Stimulated activated CD4-positive, alpha-beta T cell treated with anti-CD3 and anti-CD28 coated beads, Interleukin-1b, Interleukin-23, amount 100 ng/mL, for 1 hour (primary cell): Measurements from ENCODE around the gene TACR2.

Experiments used
- DNase-seq, 2 donors: peaks; one replicate each; pipeline ENCODE4 v3.0.0-alpha.2; 2020; ENCODE audit warnings: low read depth in 2 of 2

TACR2 gene

DNA sequence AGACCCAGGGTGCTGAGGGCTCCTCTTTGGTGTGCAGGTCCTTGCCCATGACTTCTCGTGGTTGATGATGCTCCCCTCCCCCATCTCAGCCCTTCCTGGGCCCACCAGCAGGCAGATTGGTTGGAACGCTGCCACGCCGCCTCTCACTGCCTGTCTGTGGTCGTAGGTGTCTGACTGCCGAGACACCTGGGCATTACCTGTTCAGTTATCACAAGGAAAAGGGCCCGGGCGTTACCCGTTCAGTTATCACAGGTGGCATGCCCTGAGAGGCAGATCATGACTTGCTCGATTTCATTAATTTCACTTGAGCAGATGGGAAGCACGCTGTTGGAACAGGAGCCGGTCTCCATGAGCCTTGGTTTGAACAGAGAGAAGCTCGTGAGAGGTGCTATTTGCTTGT lies 42.5 kb downstream of the TACR2 start:
- DNase-seq: no peak

DNA sequence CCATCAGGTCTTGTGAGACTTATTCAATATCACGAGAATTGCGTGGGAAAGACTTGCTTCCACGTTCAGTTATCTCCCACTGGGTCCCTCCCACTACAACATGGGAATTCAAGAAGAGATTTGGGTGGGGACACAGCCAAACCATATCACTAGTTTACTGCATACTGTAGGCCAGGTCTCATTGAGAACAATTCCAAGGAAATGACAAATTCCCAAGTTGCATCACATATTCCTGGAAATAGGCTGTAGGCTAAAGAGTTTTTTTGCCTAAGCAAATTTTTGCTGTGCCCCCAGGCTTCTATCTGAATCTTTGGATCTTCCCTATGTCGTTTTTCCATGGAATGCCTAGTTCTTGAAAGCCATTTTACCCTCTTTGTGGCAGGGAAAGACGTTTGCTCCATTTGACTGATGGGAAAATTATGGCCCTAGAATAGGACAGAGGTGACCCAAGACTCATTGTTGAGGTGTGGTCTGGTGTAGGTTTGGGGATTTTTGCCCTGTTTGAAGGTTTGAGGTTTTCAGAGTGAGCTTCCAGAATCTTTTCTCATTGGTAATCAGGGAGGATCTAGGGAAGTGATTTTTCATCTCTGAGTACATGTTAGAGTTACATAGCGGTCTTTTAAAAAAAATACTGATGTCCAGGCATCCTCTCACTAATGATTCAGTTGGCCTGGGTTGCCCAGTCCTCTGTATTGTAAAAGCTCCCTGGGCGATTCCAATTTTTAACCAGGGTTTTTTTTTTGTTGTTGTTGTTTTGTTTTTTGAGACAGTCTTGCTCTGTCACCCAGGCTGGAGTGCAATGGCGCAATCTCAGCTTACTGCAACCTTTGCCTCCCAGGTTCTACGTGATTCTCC lies 44.4 kb downstream of the TACR2 start:
- no peak for DNase-seq

- DNase-seq: no peak
These were observed 49.2 kb downstream of the TACR2 start for GRCh38 chr10:69367469-69367868.

GRCh38 chr10:69366738-69367137 lies 50.0 kb downstream of the TACR2 start:
- DNase-seq: no peak

- no peak for DNase-seq
These were observed 52.3 kb downstream of the TACR2 start for GRCh38 chr10:69364232-69364940.

DNA sequence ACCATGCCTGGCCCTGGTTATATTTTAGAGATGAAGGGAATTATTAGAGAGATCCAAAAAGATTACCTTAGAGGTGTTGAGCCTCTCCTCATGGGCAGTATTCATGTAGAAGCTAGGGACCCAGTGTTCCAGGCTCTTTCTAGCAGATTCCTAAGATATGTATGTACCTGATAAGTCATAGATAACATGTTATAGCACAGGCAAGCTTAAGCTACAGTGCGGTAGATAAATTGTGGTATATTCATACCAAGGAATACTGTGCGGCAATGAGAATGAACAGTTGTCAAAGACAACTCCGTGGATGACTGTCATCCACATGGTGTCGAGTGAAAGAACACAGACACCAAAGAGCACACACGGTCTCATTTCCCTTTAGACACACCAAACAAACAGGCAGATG lies 53.1 kb downstream of the TACR2 start:
- no peak for DNase-seq

GRCh38 chr10:69362471-69362954 lies 54.2 kb downstream of the TACR2 start:
- DNase-seq: no peak

DNA sequence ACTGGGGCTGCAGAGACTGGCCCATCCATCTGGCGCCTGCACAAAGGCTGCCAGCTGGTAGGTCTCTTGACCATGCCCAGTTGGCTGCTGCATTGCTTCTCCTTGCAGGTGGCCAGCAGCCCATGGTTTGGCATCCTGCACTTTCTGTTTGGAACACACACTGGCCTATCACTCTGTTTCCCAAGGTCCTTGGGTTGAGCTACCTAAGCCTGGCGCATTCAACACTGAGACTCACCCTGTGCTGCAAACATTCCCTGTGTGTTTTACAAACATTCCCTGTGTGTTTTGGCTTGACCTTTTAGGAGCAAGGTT lies 55.5 kb downstream of the TACR2 start:
- no peak for DNase-seq

- no peak for DNase-seq
These were observed 56.0 kb downstream of the TACR2 start for GRCh38 chr10:69360485-69361302.

DNA sequence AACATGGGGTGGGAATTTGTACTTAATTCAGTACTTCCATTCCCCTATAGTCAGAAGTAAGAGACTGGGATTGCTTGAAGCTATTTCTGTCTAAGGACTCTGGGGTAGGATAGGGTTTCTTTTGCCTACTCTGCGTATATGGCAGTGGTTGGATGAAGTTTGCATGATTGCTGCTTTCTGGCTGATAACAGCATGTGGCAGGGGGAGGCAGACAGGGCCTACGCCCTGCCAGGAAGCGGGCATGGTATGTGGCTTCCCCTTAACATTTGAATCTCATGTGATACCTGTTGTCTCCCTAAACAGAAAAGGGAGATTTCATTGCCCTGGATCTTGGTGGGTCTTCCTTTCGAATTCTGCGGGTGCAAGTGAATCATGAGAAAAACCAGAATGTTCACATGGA lies 57.1 kb downstream of the TACR2 start:
- DNase-seq: no peak

DNA sequence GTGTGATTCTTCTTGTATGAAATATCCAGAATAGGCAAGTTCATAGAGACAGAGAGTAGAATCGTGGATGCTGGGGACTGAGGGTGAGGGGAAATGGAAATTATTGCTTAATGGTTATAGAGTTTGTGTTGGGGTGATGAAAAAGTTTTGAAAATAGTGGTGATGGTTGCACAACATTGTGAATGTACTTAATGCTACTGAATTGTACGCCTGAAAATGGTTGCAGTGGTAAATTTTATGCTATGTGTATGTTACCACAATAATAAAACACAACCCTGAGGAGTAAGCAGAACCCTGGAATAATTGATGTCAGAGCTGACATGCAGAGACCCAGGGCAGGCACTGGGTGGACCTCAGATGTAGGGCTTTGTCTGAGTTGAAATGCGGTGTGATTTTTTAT lies 57.6 kb downstream of the TACR2 start:
- DNase-seq: no peak

DNA sequence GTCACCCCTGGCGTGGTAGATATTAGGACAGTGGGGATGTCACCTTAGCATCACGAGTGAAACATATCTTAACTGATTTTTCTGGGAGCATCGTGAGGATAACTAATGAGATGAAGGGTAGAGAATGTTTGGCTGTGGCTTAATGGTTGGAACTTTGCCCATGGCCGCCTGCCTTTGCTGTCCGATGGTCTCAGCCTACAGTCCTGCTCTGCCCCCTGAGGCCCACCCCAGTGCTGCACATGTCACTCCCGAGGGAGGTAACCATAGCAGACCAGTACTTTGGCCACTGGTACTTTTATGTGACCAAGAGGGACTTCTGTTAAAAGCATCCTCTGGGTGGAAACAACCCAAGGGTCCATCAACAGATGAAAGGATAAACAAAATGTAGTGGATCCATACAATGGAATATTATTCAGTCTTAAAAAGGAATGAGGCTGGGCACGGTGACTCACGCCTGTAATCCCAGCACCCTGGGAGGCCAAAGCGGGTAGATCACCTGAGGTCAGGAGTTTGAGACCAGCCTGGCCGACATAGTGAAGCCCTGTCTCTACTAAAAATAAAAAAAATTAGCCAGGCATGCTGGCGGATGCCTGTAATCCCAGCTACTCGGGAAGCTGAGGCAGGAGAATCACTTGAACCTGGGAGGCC lies 58.4 kb downstream of the TACR2 start:
- no peak for DNase-seq

- DNase-seq: no peak
These were observed 60.5 kb downstream of the TACR2 start for GRCh38 chr10:69356187-69356586.

DNA sequence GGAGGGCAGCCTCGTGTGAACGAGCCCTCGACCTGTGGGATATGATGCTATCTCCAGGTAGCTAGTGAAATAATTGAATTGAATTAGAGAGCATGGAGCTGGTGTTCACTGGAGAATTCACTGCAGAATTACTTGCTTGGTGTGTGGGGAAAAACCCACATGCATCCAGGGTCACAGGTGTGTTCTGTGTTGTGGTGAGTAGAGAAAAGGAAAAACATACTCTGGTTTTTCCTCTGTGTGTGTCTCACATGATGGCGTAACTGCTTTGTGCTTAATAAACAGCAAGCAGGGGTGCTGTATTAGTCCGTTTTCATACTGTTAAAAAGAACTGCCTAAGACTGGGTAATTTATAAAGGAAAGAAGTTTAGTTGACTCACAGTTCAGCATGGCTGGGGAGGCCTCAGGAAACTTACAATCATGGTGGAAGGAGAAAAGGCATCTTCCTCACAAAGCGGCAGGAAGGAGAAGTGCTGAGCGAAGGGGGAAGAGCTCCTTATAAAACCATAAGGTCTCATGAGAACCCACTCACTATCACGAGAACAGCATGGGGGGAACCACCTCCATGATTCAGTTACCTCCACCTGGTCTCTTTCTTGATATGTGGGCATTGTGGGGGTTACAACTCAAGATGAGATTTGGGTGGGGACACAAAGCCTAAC lies 62.6 kb downstream of the TACR2 start:
- DNase-seq: no peak
